Measurements from ENCODE around the gene MRTO4.

GRCh38 chr1:19255288-19255687 lies 3.7 kb downstream of the MRTO4 start:
- TF ChIP-seq POLR2A (IDR thresholded peaks at IDR 0.05): no peak
- no peak for TF ChIP-seq CTCF (IDR thresholded peaks at IDR 0.05 in 8 of 11, conservative IDR thresholded peaks at IDR 0.05 in 3 of 11)

Data from spleen (tissue), 7 donors.